Gastroesophageal sphincter (tissue), 4 donors: ENCODE results near the gene ARSI. TPM values are rescaled to one million over a fixed set of nuclear protein-coding genes. Genes with fewer than 3 reads are reported as not detected.
A peak's percentile ranks its signal among the peaks of the same experiment; 100 is the strongest.

ENCODE experiments used
- ATAC-seq: fragments of 150-250 bp; one replicate; pipeline ENCODE4 v1.9.1; 2016; ENCODE audit warnings: mild to moderate bottlenecking, moderate library complexity
- H3K27ac ChIP-seq, 4 donors: fragments of 200-600 bp; sonication (generic) in 3 of 4; 1 replicate in 3 of 4; 2 replicates in 1 of 4; pipeline ENCODE4 v1.5.1; 2016 to 2019
- H3K27me3 ChIP-seq: fragments of 200-600 bp; sonication (generic); one replicate; pipeline ENCODE4 v1.5.1; 2019
- H3K36me3 ChIP-seq, 2 donors: fragments of 200-600 bp; sonication (generic); one replicate each; pipeline ENCODE4 v1.5.1; 2019; ENCODE audit warnings: control low read depth in 1 of 2
- H3K4me1 ChIP-seq, 3 donors: fragments of 200-600 bp; sonication (generic); 1 replicate in 2 of 3; 2 replicates in 1 of 3; pipeline ENCODE4 v1.5.1; 2016 to 2019; ENCODE audit warnings: control low read depth in 2 of 3
- H3K4me3 ChIP-seq, 2 donors: fragments of 200-600 bp; sonication (generic); one replicate each; pipeline ENCODE4 v1.5.1; 2019; ENCODE audit warnings: mild to moderate bottlenecking in 1 of 2, moderate library complexity in 1 of 2
- H3K9me3 ChIP-seq, 3 donors: fragments of 200-600 bp; sonication (generic); one replicate each; pipeline ENCODE4 v1.5.1; 2017 to 2019; ENCODE audit warnings: control low read depth in 2 of 3
- EP300 ChIP-seq: sonication (generic); formaldehyde crosslinking; IDR thresholded peaks from one replicate; pipeline ENCODE4 v1.6.1; 2017; ENCODE audit warnings: antibody characterized with exemption, mild to moderate bottlenecking
- POLR2A ChIP-seq, 2 donors: fragments of 450-650 bp; IDR thresholded peaks; one replicate each; pipeline ENCODE4 v1.6.1; 2017; ENCODE audit warnings: antibody characterized with exemption in 2 of 2, mild to moderate bottlenecking in 2 of 2, moderate library complexity in 1 of 2
- POLR2AphosphoS5 ChIP-seq: sonication (generic); formaldehyde crosslinking; IDR thresholded peaks from one replicate; pipeline ENCODE4 v1.6.1; 2017; ENCODE audit warnings: antibody characterized with exemption
- WGBS, 2 donors: methylation state at CpG; one replicate each; pipeline ENCODE4 v1.1.5; 2018; ENCODE audit warnings: low coverage in 1 of 2; 5-methylcytosine and 5-hydroxymethylcytosine counted together
- total RNA-seq, 4 donors: library from RNA; depleted of rRNA; stranded (reverse); fragments of >200 nt; gene quantifications; one replicate each; pipeline ENCODE4 v1.1.0, GENCODE V29; 2016
- TF ChIP-seq, protein P1 (sequence below), 4 experiments: fragments of 200-600 bp in 2 of 4; fragments of 450-650 bp in 2 of 4; sonication (generic) in 1 of 4; IDR thresholded peaks; one replicate each; pipeline ENCODE4 v1.5.1; 2017 to 2019; ENCODE audit warnings: antibody characterized with exemption in 4 of 4, mild to moderate bottlenecking in 2 of 4, moderate library complexity in 2 of 4

Gene ARSI
- total RNA-seq, 4 donors from 2014 or later = 3.1 to 11.6 (median 6.8) TPM

- Histone ChIP-seq H3K36me3 (no peaks in the 10 kb centered on the region), H3K27ac (no peak overlapping the region), H3K4me3 (no peak overlapping the region), H3K27me3 (no peaks in the 10 kb centered on the region), H3K9me3 (no peaks in the 10 kb centered on the region), H3K4me1 (peaks cover 0 to 28% (median 0%) of the 10 kb centered on the region in 3 donors)
- WGBS, 2 donors = 75 to 86% methylated on average over 5 of the region's 5 CpGs
- ATAC-seq = no peak
- TF ChIP-seq POLR2A (IDR thresholded peaks at IDR 0.05) (no peak), EP300 (no peak), POLR2AphosphoS5 (no peak)
- TF ChIP-seq, protein P1, sequence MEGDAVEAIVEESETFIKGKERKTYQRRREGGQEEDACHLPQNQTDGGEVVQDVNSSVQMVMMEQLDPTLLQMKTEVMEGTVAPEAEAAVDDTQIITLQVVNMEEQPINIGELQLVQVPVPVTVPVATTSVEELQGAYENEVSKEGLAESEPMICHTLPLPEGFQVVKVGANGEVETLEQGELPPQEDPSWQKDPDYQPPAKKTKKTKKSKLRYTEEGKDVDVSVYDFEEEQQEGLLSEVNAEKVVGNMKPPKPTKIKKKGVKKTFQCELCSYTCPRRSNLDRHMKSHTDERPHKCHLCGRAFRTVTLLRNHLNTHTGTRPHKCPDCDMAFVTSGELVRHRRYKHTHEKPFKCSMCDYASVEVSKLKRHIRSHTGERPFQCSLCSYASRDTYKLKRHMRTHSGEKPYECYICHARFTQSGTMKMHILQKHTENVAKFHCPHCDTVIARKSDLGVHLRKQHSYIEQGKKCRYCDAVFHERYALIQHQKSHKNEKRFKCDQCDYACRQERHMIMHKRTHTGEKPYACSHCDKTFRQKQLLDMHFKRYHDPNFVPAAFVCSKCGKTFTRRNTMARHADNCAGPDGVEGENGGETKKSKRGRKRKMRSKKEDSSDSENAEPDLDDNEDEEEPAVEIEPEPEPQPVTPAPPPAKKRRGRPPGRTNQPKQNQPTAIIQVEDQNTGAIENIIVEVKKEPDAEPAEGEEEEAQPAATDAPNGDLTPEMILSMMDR (IDR thresholded peaks at IDR 0.05) = no peak
Observed at GRCh38 chr5:150310246-150310645, 7.5 kb upstream of the ARSI start.

- no peak for ATAC-seq
- Histone ChIP-seq H3K27me3 (no peaks in the 10 kb centered on the region), H3K4me1 (peaks cover 0 to 32% (median 0%) of the 10 kb centered on the region in 3 donors), H3K27ac (no peak overlapping the region), H3K36me3 (no peaks in the 10 kb centered on the region), H3K9me3 (no peaks in the 10 kb centered on the region), H3K4me3 (no peak overlapping the region)
- TF ChIP-seq, protein P1 (IDR thresholded peaks at IDR 0.05) = no peak
- TF ChIP-seq POLR2A (IDR thresholded peaks at IDR 0.05) (no peak), POLR2AphosphoS5 (no peak), EP300 (no peak)
- WGBS, 2 donors = 75 to 87% methylated on average over 1 of the region's 1 CpG
Observed at GRCh38 chr5:150309886-150310239, 7.2 kb upstream of the ARSI start.

DNA sequence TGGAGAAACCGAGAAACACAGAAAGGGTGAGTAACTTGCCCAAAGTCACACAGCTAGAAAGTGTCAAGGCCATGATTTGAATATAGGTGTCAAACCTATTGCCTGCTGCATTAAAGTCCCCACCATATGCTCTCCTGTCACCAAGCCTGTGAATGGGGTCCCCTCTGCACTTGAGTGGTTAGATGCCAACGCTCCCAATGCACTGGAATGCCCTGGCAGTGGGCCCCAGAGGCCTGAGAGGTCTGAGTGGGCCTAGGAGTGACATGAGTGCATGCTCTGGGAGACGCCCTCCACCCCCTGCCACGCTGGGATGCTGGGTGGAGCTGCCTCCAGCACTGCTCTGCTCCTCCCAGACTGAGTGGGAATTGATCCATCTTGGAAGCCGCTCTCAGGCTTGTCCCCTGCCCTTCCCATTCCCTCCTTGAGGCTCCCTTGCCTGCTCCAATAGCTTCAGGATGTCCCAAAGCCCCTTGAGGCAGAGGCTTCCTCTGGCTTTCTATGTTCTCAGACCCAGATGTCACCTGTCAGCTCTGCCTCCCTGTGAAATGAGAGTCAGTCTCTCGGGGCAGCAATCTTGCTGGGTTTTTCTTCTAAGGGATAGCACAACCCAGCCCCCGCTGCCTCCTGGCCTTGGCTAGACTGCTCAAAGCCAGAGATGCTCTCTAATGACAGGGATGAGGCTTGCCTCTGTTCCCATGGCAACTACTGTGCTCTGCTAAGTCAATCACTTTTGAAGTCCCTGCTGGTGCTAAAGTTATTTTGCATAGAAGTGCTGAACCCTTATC lies 6.6 kb upstream of the ARSI start:
- Histone ChIP-seq H3K9me3 (no peaks in the 10 kb centered on the region), H3K4me1 (peaks cover 0 to 37% (median 2%) of the 10 kb centered on the region in 3 donors), H3K4me3 (no peak overlapping the region), H3K36me3 (no peaks in the 10 kb centered on the region), H3K27ac (peak overlapping the region in 1 of 4 donors; percentile 26), H3K27me3 (no peaks in the 10 kb centered on the region)
- 83 to 100% methylated on average over 1 to 3 of the region's 7 CpGs for WGBS, 2 donors
- TF ChIP-seq, protein P1 (IDR thresholded peaks at IDR 0.05) = no peak
- TF ChIP-seq POLR2AphosphoS5 = no peak
- no peak for ATAC-seq

- TF ChIP-seq, protein P1 (IDR thresholded peaks at IDR 0.05) = no peak
- TF ChIP-seq POLR2AphosphoS5 (no peak), POLR2A (IDR thresholded peaks at IDR 0.05) (no peak), EP300 (no peak)
- Histone ChIP-seq H3K36me3 (no peaks in the 10 kb centered on the region), H3K4me3 (no peak overlapping the region), H3K27me3 (peaks cover 7% of the 10 kb centered on the region), H3K27ac (peak overlapping the region in 3 of 4 donors; percentile 12 to 80 (median 34)), H3K4me1 (peaks cover 0 to 46% (median 4%) of the 10 kb centered on the region in 3 donors), H3K9me3 (no peaks in the 10 kb centered on the region)
- WGBS, 2 donors = 82 to 92% methylated on average over 6 to 7 of the region's 11 CpGs
- ATAC-seq = no peak
Observed at GRCh38 chr5:150307617-150308426, 5.1 kb upstream of the ARSI start.
